HEK293 (cell line): ENCODE data around the gene SENP1.

Source experiments
- CTCF ChIA-PET: fragments of 350-600 bp; formaldehyde crosslinking; extraction: SDS; loops from one replicate; lab custom pipeline; 2021; ENCODE audit warnings: antibody characterized with exemption; lab: Yijun Ruan, JAX
- POLR2A ChIA-PET: fragments of 300-600 bp; formaldehyde crosslinking; extraction: SDS; loops from one replicate; lab custom pipeline; 2020; ENCODE audit warnings: antibody characterized with exemption, inconsistent platforms; lab: Yijun Ruan, JAX
- H3K27ac ChIP-seq: fragments of 200-500 bp; sonication (Bioruptor generic); 2 replicates; pipeline ENCODE4 v1.5.1; 2014; ENCODE audit warnings: low read depth, low read length, control low read depth, inconsistent platforms; ENCODE audit errors: extremely low read depth
- H3K36me3 ChIP-seq, 2 experiments: fragments of 200-500 bp in 1 of 2; sonication (Bioruptor generic) in 1 of 2; 1 replicate in 1 of 2; 2 replicates in 1 of 2; pipeline ENCODE4 v1.5.1; 2014 to 2017; ENCODE audit warnings: inconsistent platforms in 2 of 2, low read length in 2 of 2; ENCODE audit not compliant: control insufficient read depth in 2 of 2, insufficient read depth in 1 of 2
- H3K4me1 ChIP-seq: fragments of 200-500 bp; sonication (Bioruptor generic); 2 replicates; pipeline ENCODE4 v1.5.1; 2014; ENCODE audit warnings: mild to moderate bottlenecking, low read length, inconsistent platforms; ENCODE audit not compliant: control insufficient read depth, insufficient read depth
- H3K4me3 ChIP-seq: 2 replicates; pipeline ENCODE4 v1.5.1; 2011; ENCODE audit warnings: low read depth, mild to moderate bottlenecking, control low read depth, low read length, moderate library complexity
- H3K9me3 ChIP-seq: fragments of 200-500 bp; sonication (Bioruptor generic); 2 replicates; pipeline ENCODE4 v1.5.1; 2014; ENCODE audit warnings: low read depth, low read length, inconsistent platforms; ENCODE audit not compliant: control insufficient read depth, insufficient read depth
- GFI1B ChIP-seq: fragments of 450-650 bp; formaldehyde crosslinking; IDR thresholded peaks from 2 replicates; pipeline ENCODE4 v1.5.1; 2016; ENCODE audit warnings: missing biosample characterization, missing genetic modification characterization
- KLF7 ChIP-seq: fragments of 450-650 bp; formaldehyde crosslinking; IDR thresholded peaks from 2 replicates; pipeline ENCODE4 v1.5.1; 2016; ENCODE audit warnings: missing biosample characterization, missing genetic modification characterization, borderline replicate concordance
- MEIS1 ChIP-seq: sonication (generic); formaldehyde crosslinking; IDR thresholded peaks from 2 replicates; pipeline ENCODE4 v1.8.1; 2022; ENCODE audit warnings: missing genetic modification reagents, mild to moderate bottlenecking, borderline replicate concordance
- ZBTB1 ChIP-seq: fragments of 450-650 bp; formaldehyde crosslinking; IDR thresholded peaks from 2 replicates; pipeline ENCODE4 v1.5.1; 2016; ENCODE audit warnings: missing biosample characterization, missing genetic modification characterization
- ZFP41 ChIP-seq: fragments of 450-650 bp; formaldehyde crosslinking; IDR thresholded peaks from 2 replicates; pipeline ENCODE4 v1.5.1; 2016; ENCODE audit warnings: missing biosample characterization, missing genetic modification characterization, borderline replicate concordance
- ZNF184 ChIP-seq: fragments of 450-650 bp; IDR thresholded peaks from 2 replicates; pipeline ENCODE4 v1.5.1; 2018; ENCODE audit warnings: missing biosample characterization, mild to moderate bottlenecking, missing genetic modification characterization
- ZNF350 ChIP-seq: fragments of 450-650 bp; formaldehyde crosslinking; IDR thresholded peaks from 2 replicates; pipeline ENCODE4 v1.5.0; 2017; ENCODE audit warnings: missing biosample characterization, mild to moderate bottlenecking, missing genetic modification characterization
- ZNF416 ChIP-seq: fragments of 450-650 bp; formaldehyde crosslinking; IDR thresholded peaks from 2 replicates; pipeline ENCODE4 v1.5.1; 2016; ENCODE audit warnings: missing biosample characterization, missing genetic modification characterization
- ZNF529 ChIP-seq: fragments of 450-650 bp; formaldehyde crosslinking; IDR thresholded peaks from 2 replicates; pipeline ENCODE4 v1.5.1; 2017; ENCODE audit warnings: missing genetic modification characterization, missing biosample characterization; ENCODE audit not compliant: insufficient replicate concordance
- ZNF548 ChIP-seq: fragments of 450-650 bp; formaldehyde crosslinking; IDR thresholded peaks from 2 replicates; pipeline ENCODE4 v1.5.1; 2016; ENCODE audit warnings: missing biosample characterization, missing genetic modification characterization
- ZNF623 ChIP-seq: fragments of 450-650 bp; formaldehyde crosslinking; IDR thresholded peaks from 2 replicates; pipeline ENCODE4 v1.5.1; 2016; ENCODE audit warnings: missing biosample characterization, missing genetic modification characterization
- ZNF791 ChIP-seq: fragments of 450-650 bp; formaldehyde crosslinking; IDR thresholded peaks from 2 replicates; pipeline ENCODE4 v1.5.1; 2016; ENCODE audit warnings: missing biosample characterization, missing genetic modification characterization
- ZNF837 ChIP-seq: fragments of 450-650 bp; formaldehyde crosslinking; IDR thresholded peaks from 2 replicates; pipeline ENCODE4 v1.5.1; 2016; ENCODE audit warnings: missing biosample characterization, missing genetic modification characterization
- TF ChIP-seq, protein P1 (sequence below): fragments of 450-650 bp; formaldehyde crosslinking; IDR thresholded peaks from 2 replicates; pipeline ENCODE4 v1.5.1; 2016; ENCODE audit warnings: missing biosample characterization, missing genetic modification characterization, low read depth
- TF ChIP-seq, protein P2 (sequence below): fragments of 450-650 bp; formaldehyde crosslinking; IDR thresholded peaks from 2 replicates; pipeline ENCODE4 v1.5.1; 2016; ENCODE audit warnings: missing biosample characterization, missing genetic modification characterization
- TF ChIP-seq, protein P3 (sequence below): fragments of 450-650 bp; IDR thresholded peaks from 2 replicates; pipeline ENCODE4 v1.5.1; 2018; ENCODE audit warnings: missing biosample characterization, mild to moderate bottlenecking, missing genetic modification characterization
- TF ChIP-seq, protein P4 (sequence below): fragments of 450-650 bp; formaldehyde crosslinking; IDR thresholded peaks from 2 replicates; pipeline ENCODE4 v1.5.1; 2016; ENCODE audit warnings: missing biosample characterization, missing genetic modification characterization
- TF ChIP-seq, protein P5 (sequence below): fragments of 450-650 bp; formaldehyde crosslinking; IDR thresholded peaks from 2 replicates; pipeline ENCODE4 v1.5.1; 2017; ENCODE audit warnings: missing biosample characterization, missing genetic modification characterization

Gene SENP1

DNA sequence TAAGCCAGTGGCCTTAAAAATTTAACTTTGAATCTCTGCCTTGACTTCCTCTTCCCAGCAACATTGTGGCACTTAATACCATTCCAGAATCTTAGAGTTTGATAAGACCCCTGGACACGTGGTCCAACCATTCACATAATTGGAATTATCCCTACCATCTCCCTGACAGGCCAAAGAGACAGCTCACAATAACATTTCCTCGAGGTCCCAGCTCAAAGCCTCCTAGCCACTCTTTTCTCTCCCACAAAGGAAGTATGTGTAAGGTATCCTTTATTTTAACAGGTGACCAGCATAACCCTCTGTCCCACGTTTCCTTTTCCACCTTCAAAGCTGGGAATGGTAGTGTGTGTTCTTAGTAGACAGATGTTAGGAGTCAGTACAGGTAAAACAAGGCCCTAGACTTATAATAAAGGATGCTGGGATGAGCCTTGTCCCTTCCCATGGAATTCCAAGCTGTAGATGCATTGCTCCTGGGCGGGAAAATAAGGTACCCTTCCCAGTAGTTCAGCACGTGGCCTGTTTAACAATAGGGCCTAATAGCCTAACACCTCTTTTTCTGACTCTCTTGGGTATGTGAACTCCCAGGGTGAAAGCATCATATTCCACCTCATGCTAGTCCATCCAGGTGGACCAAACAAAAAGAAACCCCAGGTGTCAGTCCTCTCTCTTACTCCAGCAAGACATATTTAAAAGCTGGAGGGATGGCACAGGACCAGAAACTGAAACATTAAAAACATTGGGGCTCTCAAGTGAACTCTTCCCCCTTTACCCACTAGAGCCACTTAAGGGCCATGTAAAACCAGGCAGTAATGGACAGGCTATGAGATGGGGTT is 64.1 kb downstream of the SENP1 start:
- no peak overlapping the region for H3K27ac ChIP-seq
- TF ChIP-seq GFI1B (tag by site-specific recombination) (no peak), ZNF184 (tag by site-specific recombination) (no peak), ZNF837 (tag by site-specific recombination) (no peak), ZBTB1 (no peak), ZFP41 (tag by site-specific recombination) (no peak), KLF7 (tag by site-specific recombination) (no peak), ZNF623 (tag by site-specific recombination) (no peak)
- TF ChIP-seq, protein P1, sequence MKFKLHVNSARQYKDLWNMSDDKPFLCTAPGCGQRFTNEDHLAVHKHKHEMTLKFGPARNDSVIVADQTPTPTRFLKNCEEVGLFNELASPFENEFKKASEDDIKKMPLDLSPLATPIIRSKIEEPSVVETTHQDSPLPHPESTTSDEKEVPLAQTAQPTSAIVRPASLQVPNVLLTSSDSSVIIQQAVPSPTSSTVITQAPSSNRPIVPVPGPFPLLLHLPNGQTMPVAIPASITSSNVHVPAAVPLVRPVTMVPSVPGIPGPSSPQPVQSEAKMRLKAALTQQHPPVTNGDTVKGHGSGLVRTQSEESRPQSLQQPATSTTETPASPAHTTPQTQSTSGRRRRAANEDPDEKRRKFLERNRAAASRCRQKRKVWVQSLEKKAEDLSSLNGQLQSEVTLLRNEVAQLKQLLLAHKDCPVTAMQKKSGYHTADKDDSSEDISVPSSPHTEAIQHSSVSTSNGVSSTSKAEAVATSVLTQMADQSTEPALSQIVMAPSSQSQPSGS (tag by site-specific recombination) = no peak
- TF ChIP-seq, protein P2, sequence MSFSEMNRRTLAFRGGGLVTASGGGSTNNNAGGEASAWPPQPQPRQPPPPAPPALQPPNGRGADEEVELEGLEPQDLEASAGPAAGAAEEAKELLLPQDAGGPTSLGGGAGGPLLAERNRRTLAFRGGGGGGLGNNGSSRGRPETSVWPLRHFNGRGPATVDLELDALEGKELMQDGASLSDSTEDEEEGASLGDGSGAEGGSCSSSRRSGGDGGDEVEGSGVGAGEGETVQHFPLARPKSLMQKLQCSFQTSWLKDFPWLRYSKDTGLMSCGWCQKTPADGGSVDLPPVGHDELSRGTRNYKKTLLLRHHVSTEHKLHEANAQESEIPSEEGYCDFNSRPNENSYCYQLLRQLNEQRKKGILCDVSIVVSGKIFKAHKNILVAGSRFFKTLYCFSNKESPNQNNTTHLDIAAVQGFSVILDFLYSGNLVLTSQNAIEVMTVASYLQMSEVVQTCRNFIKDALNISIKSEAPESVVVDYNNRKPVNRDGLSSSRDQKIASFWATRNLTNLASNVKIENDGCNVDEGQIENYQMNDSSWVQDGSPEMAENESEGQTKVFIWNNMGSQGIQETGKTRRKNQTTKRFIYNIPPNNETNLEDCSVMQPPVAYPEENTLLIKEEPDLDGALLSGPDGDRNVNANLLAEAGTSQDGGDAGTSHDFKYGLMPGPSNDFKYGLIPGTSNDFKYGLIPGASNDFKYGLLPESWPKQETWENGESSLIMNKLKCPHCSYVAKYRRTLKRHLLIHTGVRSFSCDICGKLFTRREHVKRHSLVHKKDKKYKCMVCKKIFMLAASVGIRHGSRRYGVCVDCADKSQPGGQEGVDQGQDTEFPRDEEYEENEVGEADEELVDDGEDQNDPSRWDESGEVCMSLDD (tag by site-specific recombination) = no peak
- TF ChIP-seq, protein P3, sequence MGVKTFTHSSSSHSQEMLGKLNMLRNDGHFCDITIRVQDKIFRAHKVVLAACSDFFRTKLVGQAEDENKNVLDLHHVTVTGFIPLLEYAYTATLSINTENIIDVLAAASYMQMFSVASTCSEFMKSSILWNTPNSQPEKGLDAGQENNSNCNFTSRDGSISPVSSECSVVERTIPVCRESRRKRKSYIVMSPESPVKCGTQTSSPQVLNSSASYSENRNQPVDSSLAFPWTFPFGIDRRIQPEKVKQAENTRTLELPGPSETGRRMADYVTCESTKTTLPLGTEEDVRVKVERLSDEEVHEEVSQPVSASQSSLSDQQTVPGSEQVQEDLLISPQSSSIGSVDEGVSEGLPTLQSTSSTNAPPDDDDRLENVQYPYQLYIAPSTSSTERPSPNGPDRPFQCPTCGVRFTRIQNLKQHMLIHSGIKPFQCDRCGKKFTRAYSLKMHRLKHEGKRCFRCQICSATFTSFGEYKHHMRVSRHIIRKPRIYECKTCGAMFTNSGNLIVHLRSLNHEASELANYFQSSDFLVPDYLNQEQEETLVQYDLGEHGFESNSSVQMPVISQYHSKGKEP = no peak
- TF ChIP-seq, protein P4, sequence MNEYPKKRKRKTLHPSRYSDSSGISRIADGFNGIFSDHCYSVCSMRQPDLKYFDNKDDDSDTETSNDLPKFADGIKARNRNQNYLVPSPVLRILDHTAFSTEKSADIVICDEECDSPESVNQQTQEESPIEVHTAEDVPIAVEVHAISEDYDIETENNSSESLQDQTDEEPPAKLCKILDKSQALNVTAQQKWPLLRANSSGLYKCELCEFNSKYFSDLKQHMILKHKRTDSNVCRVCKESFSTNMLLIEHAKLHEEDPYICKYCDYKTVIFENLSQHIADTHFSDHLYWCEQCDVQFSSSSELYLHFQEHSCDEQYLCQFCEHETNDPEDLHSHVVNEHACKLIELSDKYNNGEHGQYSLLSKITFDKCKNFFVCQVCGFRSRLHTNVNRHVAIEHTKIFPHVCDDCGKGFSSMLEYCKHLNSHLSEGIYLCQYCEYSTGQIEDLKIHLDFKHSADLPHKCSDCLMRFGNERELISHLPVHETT (tag by site-specific recombination) = no peak
- peaks cover 20 to 44% of the 10 kb centered on the region in 2 experiments for H3K36me3 ChIP-seq
- ChIA-PET CTCF (interaction anchor here (0.6 kb wide), 1 partner anchor 147 kb away, joined by 3 read pairs; no protein-coding TSS in a partner anchor), POLR2A (interaction anchor here (0.7 kb wide), 1 partner anchor 9 kb away, joined by 3 read pairs; no protein-coding TSS in a partner anchor)
- H3K4me3 ChIP-seq = no peak overlapping the region
- no peaks in the 10 kb centered on the region for H3K4me1 ChIP-seq
- H3K9me3 ChIP-seq = no peaks in the 10 kb centered on the region

DNA sequence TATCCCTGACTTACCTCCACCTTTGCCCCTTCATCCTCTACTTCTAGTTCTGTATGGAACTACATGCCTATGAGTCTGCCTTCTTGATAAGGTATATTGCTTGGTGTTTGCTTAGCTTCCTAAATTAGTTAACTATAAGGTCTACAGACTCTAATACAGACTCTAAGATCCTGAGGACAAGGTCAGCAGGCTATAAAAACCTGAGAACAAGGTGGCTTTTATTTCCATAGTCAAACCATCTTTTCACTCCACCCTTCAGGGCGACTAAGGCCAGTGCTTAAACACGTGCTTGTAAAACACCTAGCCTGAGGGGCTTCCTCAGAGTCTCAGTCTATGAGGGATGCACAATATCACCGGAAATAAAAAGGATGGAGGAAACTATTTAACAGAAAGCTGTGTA is 65.5 kb downstream of the SENP1 start:
- ChIA-PET POLR2A (no interaction called here), CTCF (no interaction called here)
- no peaks in the 10 kb centered on the region for H3K4me1 ChIP-seq
- TF ChIP-seq ZNF548 (tag by site-specific recombination) (no peak), ZNF350 (tag by site-specific recombination) (no peak), ZNF416 (tag by site-specific recombination) (no peak), ZNF791 (no peak), ZNF529 (tag by site-specific recombination) (no peak), MEIS1 (CRISPR knock-in tag) (no peak)
- TF ChIP-seq, protein P5, sequence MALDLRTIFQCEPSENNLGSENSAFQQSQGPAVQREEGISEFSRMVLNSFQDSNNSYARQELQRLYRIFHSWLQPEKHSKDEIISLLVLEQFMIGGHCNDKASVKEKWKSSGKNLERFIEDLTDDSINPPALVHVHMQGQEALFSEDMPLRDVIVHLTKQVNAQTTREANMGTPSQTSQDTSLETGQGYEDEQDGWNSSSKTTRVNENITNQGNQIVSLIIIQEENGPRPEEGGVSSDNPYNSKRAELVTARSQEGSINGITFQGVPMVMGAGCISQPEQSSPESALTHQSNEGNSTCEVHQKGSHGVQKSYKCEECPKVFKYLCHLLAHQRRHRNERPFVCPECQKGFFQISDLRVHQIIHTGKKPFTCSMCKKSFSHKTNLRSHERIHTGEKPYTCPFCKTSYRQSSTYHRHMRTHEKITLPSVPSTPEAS = no peak
- peaks cover 14 to 29% of the 10 kb centered on the region in 2 experiments for H3K36me3 ChIP-seq
- H3K27ac ChIP-seq = no peak overlapping the region
- H3K4me3 ChIP-seq = no peak overlapping the region
- no peaks in the 10 kb centered on the region for H3K9me3 ChIP-seq
